Measurements from ENCODE around the gene LENEP. TPM values are rescaled to one million over a fixed set of nuclear protein-coding genes. Genes with fewer than 3 reads are reported as not detected.

Gene LENEP
- total and polyA plus RNA-seq, 2 of the 8 experiments (the other 6 are each of a cell fraction or from before 2014, with no cell fraction given), result 1.3 TPM; not detected in 1

- TF ChIP-seq CHD7 (IDR thresholded peaks at IDR 0.05; ENCODE audit: insufficient replicate concordance, low read length) (no peak), TAF1 (IDR thresholded peaks at IDR 0.05; ENCODE audit: low read depth, low read length) (no peak), EP300 (IDR thresholded peaks at IDR 0.05; ENCODE audit: borderline replicate concordance in 1 of 2, low read depth in 2 of 2, low read length in 2 of 2) (no peak), RXRA (IDR thresholded peaks at IDR 0.05; ENCODE audit: insufficient read depth, low read depth, low read length) (no peak), NANOG (IDR thresholded peaks at IDR 0.05; ENCODE audit: insufficient read depth, low read depth, low read length, poor library complexity, severe bottlenecking) (no peak), CBX8 (IDR thresholded peaks at IDR 0.05; ENCODE audit: borderline replicate concordance, low read depth, low read length) (no peak), EGR1 (IDR thresholded peaks at IDR 0.05; ENCODE audit: borderline replicate concordance, low read depth, low read length) (no peak), POLR2AphosphoS5 (IDR thresholded peaks at IDR 0.05; ENCODE audit: low read depth, low read length) (no peak), BRCA1 (IDR thresholded peaks at IDR 0.05; ENCODE audit: low read depth, low read length) (no peak), SIRT6 (IDR thresholded peaks at IDR 0.05; ENCODE audit: low read length) (no peak)
Observed at GRCh38 chr1:154944401-154945159, 48.8 kb upstream of the LENEP start (continued).
